ENCODE measurements around the gene SLC30A7.

The SLC30A7 gene

DNA sequence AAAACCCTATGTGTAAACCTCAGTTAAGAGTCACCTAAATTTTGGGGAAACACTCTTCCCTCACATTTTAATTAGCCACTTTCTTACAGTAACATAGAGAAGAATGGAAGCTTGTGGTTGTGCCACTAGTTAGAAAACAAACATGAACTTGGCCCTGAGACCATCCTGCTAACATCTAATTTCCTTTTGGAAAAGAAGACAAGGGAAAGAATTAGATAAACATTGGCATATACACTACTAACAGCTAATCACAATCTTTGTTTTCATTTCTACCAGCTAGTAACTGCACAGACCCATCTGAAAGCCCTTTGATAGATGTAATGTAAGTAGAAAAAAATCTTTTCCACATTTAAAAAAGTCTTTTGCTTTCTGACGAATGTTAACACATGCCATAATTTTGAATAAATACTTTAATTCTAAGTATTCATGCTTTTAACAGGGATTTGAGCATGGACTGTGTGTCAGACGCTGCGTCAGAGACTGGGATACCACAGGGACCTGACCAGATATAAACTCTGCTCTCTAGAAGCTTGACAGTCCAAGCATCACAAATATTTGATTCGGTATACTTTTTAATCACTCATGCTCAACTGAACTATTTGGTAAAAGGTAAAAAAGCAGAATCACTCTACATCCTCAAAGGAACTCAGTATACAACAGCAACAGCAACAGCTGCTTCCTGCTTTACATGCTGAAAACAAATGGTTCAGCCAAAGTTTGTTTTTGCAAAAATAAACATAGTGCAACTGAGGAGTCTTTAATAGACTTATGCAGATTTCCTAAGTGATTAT lies 99.5 kb downstream of the SLC30A7 start:
- no peak for DNase-seq
- in situ Hi-C loops (cut with HindIII; ENCODE audit: low pct_ligation_motif_present, low sequenced_read_pairs) = no loop called here
- H3K36me3 ChIP-seq (replicated peaks) = peaks cover 2% of the 10 kb centered on the region

DNA sequence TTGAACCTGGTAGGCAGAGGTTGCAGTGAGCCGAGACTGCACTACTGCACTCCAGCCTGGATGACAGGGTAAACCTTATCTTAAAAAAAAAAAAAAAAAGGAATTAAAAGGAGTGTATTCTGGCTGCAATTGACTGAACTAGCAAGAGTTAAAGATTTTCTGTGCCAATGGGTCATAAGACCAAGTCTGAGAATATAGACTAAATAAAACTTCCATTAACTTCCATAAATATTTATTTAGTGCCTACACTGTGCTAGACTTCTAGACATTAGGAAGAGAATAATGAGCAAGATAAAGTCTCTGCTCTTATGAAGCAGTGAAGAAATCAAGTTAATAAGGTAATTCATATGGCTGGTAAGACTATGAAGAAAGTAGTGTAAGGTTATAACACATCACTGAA lies 102.5 kb downstream of the SLC30A7 start:
- TF ChIP-seq, protein P1, sequence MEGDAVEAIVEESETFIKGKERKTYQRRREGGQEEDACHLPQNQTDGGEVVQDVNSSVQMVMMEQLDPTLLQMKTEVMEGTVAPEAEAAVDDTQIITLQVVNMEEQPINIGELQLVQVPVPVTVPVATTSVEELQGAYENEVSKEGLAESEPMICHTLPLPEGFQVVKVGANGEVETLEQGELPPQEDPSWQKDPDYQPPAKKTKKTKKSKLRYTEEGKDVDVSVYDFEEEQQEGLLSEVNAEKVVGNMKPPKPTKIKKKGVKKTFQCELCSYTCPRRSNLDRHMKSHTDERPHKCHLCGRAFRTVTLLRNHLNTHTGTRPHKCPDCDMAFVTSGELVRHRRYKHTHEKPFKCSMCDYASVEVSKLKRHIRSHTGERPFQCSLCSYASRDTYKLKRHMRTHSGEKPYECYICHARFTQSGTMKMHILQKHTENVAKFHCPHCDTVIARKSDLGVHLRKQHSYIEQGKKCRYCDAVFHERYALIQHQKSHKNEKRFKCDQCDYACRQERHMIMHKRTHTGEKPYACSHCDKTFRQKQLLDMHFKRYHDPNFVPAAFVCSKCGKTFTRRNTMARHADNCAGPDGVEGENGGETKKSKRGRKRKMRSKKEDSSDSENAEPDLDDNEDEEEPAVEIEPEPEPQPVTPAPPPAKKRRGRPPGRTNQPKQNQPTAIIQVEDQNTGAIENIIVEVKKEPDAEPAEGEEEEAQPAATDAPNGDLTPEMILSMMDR (IDR thresholded peaks at IDR 0.05; ENCODE audit: low read depth, low read length, missing control alignments) = no peak
- H3K27ac ChIP-seq = no peak overlapping the region
- H3K4me3 ChIP-seq (ENCODE audit: low read depth, low read length) = no peak overlapping the region
- DNase-seq = no peak
- peaks cover 7% of the 10 kb centered on the region for H3K36me3 ChIP-seq (replicated peaks)
- in situ Hi-C loops (cut with HindIII; ENCODE audit: low pct_ligation_motif_present, low sequenced_read_pairs) = no loop called here
- H3K27me3 ChIP-seq (replicated peaks) = no peaks in the 10 kb centered on the region

More for the DNA sequence above, 99.5 kb downstream of the SLC30A7 start:
- H3K27me3 ChIP-seq (replicated peaks) = no peaks in the 10 kb centered on the region
- TF ChIP-seq, protein P1 (IDR thresholded peaks at IDR 0.05; ENCODE audit: low read depth, low read length, missing control alignments) = no peak
- H3K4me3 ChIP-seq (ENCODE audit: low read depth, low read length) = no peak overlapping the region
- no peak overlapping the region for H3K27ac ChIP-seq

DNA sequence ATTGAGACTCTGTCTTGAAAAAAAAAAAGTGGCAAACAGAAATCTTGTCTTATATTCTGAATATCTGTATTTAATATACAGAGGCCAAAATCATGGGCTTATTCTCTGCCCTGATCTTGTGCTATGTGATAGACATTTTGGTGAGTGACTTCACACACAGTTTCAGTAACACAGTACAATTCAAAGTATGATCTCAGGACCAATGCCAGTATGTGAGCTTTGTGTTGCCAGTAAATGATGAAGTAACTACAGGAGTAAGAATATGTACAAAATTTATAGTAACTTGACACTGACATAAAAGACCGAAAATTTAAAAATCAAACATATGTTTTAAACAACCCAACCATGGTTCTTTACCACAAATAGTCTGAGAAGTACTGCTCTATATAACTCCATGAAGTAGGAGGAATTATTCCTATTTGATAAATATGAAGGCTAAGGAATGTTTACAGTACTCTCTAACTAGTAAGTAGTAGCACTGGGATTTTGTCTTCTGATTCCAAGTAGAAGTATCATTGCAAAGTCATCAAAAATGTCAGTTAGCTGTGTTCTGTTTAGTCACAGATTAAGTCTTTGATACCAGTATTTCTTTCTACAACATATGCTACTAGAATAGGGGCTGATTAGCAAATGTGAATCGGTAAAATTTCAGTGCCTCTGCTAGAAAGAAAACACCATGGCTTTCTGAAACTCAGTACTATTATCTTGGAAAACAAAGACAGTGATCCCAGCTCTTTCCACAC lies 104.4 kb downstream of the SLC30A7 start:
- TF ChIP-seq, protein P1 (IDR thresholded peaks at IDR 0.05; ENCODE audit: low read depth, low read length, missing control alignments) = no peak
- in situ Hi-C loops (cut with HindIII; ENCODE audit: low pct_ligation_motif_present, low sequenced_read_pairs) = no loop called here
- no peak overlapping the region for H3K4me3 ChIP-seq (ENCODE audit: low read depth, low read length)
- DNase-seq = no peak
- H3K36me3 ChIP-seq (replicated peaks) = peaks cover 7% of the 10 kb centered on the region
- no peak overlapping the region for H3K27ac ChIP-seq
- H3K27me3 ChIP-seq (replicated peaks) = no peaks in the 10 kb centered on the region

DNA sequence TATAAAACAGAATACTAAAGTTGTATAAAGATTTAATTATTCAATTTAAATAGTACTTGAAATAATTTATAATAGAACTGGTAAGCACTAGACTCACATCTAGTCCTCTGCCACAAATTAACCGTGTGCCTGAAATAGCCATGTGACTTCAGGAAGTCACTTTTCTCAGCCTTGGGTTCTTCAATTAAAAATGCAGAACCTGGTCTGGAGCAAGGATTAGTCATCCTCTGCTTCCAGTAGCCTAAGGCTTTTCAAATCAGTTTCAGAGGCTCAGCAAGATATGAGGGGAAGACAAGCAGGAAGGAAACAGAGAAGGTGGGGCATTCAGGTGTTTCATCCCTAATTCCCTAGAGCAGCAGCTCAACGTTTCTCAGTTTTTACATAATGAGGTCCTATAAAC lies 106.7 kb downstream of the SLC30A7 start:
- Histone ChIP-seq H3K36me3 (replicated peaks) (peaks cover 7% of the 10 kb centered on the region), H3K27ac (no peak overlapping the region), H3K4me3 (ENCODE audit: low read depth, low read length) (no peak overlapping the region), H3K27me3 (replicated peaks) (no peaks in the 10 kb centered on the region)
- DNase-seq = no peak
- in situ Hi-C loops (cut with HindIII; ENCODE audit: low pct_ligation_motif_present, low sequenced_read_pairs) = no loop called here
- TF ChIP-seq, protein P1 (IDR thresholded peaks at IDR 0.05; ENCODE audit: low read depth, low read length, missing control alignments) = no peak

DNA sequence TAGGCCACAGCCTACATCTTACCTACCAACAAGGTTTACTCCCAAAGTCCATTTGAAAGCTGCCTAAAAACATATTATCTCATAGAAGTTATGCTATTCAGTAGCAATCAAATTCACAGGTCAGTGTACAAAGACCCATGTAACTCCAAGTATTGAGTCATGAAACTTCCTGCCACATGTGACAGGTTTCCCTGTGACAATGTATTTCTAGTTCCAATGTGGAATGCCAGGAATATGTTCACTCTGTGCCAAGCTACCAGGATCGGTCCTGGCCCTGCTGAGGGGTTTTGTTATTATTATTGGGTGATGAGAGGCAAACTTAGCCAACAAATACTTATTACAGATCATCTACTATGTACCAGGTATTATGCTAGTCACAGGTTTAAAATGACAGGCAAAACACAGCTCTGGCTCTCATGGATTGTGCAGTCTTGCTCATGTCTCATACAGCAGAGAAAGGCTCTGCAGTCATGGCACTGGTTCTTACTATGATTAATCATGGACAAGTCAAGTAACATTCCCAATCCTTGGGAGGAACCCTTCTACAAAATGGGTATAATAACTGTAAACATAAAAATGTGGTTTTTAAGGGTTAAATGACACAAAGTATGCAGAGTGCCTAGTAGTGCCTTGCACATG lies 107.2 kb downstream of the SLC30A7 start:
- in situ Hi-C loops (cut with HindIII; ENCODE audit: low pct_ligation_motif_present, low sequenced_read_pairs) = no loop called here
- Histone ChIP-seq H3K4me3 (ENCODE audit: low read depth, low read length) (no peak overlapping the region), H3K27ac (no peak overlapping the region), H3K27me3 (replicated peaks) (no peaks in the 10 kb centered on the region), H3K36me3 (replicated peaks) (peaks cover 7% of the 10 kb centered on the region)
- DNase-seq = no peak
- TF ChIP-seq, protein P1 (IDR thresholded peaks at IDR 0.05; ENCODE audit: low read depth, low read length, missing control alignments) = no peak
